Fibroblast of lung (primary cell): ENCODE measurements around the gene MAN2B2.

Experiments used
- EZH2 ChIP-seq: IDR thresholded peaks from 2 replicates; pipeline ENCODE4 v1.5.1; 2012; ENCODE audit warnings: low read length, control low read depth, mild to moderate bottlenecking; ENCODE audit errors: missing control alignments
- TF ChIP-seq, protein P1 (sequence below), 2 donors: IDR thresholded peaks in 1 of 2; conservative IDR thresholded peaks in 1 of 2; 1 replicate in 1 of 2; 2 replicates in 1 of 2; pipeline ENCODE4 v1.5.1; 2011 to 2012; ENCODE audit warnings: low read length in 2 of 2, control low read depth in 1 of 2, inconsistent platforms in 1 of 2, low read depth in 1 of 2, mild to moderate bottlenecking in 1 of 2

DNA sequence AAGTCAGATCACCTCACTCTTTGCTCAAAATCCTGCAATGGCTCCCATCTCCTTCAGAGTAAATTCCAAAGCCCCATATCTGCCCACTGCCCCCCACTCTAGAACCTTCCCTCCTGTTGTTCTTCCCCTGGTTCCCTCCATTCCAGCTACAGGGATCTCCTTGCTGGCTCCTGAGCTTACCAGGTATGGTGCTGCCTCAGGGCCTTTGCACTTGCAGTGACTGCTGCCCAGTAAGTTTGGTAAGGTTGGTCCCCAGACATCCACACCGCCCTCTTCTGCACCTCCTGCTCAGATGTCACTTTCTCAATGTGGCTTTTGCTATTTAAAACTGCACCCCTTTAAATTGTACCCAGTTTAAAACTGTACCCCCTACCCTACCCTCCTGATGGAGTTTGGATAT, 7.8 kb upstream of the MAN2B2 start:
- TF ChIP-seq, protein P1, sequence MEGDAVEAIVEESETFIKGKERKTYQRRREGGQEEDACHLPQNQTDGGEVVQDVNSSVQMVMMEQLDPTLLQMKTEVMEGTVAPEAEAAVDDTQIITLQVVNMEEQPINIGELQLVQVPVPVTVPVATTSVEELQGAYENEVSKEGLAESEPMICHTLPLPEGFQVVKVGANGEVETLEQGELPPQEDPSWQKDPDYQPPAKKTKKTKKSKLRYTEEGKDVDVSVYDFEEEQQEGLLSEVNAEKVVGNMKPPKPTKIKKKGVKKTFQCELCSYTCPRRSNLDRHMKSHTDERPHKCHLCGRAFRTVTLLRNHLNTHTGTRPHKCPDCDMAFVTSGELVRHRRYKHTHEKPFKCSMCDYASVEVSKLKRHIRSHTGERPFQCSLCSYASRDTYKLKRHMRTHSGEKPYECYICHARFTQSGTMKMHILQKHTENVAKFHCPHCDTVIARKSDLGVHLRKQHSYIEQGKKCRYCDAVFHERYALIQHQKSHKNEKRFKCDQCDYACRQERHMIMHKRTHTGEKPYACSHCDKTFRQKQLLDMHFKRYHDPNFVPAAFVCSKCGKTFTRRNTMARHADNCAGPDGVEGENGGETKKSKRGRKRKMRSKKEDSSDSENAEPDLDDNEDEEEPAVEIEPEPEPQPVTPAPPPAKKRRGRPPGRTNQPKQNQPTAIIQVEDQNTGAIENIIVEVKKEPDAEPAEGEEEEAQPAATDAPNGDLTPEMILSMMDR (conservative IDR thresholded peaks at IDR 0.05 in 1 of 2, IDR thresholded peaks at IDR 0.05 in 1 of 2; ENCODE audit: low read depth in 1 of 2, low read length in 2 of 2): no peak
- no peak for TF ChIP-seq EZH2
